Parathyroid adenoma (tissue), 2 donors: ENCODE data around the gene TNS3.

ENCODE experiments used
- H2AFZ ChIP-seq: fragments of 300-600 bp; sonication (generic); one replicate; pipeline ENCODE4 v1.7.0; 2017; ENCODE audit warnings: antibody characterized with exemption, mild to moderate bottlenecking
- H3K27ac ChIP-seq: fragments of 300-600 bp; sonication (generic); one replicate; pipeline ENCODE4 v1.7.0; 2017
- H3K27me3 ChIP-seq: fragments of 300-600 bp; sonication (generic); one replicate; pipeline ENCODE4 v1.7.0; 2017; ENCODE audit warnings: low read length; ENCODE audit not compliant: control insufficient read depth, insufficient read depth
- H3K36me3 ChIP-seq: fragments of 300-600 bp; sonication (generic); one replicate; pipeline ENCODE4 v1.7.0; 2017; ENCODE audit warnings: low read length; ENCODE audit not compliant: control insufficient read depth, insufficient read depth
- H3K4me1 ChIP-seq: fragments of 300-600 bp; sonication (generic); one replicate; pipeline ENCODE4 v1.7.0; 2017; ENCODE audit warnings: control low read depth
- H3K4me2 ChIP-seq: fragments of 300-600 bp; sonication (generic); one replicate; pipeline ENCODE4 v1.7.0; 2017; ENCODE audit warnings: low read length
- H3K4me3 ChIP-seq: fragments of 300-600 bp; sonication (generic); one replicate; pipeline ENCODE4 v1.7.0; 2017; ENCODE audit warnings: low read depth, low read length
- H3K79me2 ChIP-seq: fragments of 300-600 bp; sonication (generic); one replicate; pipeline ENCODE4 v1.7.0; 2017; ENCODE audit warnings: control low read depth
- H3K9ac ChIP-seq: fragments of 300-600 bp; sonication (generic); one replicate; pipeline ENCODE4 v1.7.0; 2017; ENCODE audit warnings: mild to moderate bottlenecking
- H3K9me3 ChIP-seq: fragments of 300-600 bp; sonication (generic); one replicate; pipeline ENCODE4 v1.7.0; 2017; ENCODE audit warnings: low read length; ENCODE audit not compliant: control insufficient read depth
- TF ChIP-seq, protein P1 (sequence below): fragments of 300-600 bp; sonication (generic); IDR thresholded peaks from one replicate; pipeline ENCODE4 v1.7.0; 2017; ENCODE audit warnings: antibody characterized with exemption, mild to moderate bottlenecking
- donor health status: primary hyperparathyroidism.

TNS3 gene

DNA sequence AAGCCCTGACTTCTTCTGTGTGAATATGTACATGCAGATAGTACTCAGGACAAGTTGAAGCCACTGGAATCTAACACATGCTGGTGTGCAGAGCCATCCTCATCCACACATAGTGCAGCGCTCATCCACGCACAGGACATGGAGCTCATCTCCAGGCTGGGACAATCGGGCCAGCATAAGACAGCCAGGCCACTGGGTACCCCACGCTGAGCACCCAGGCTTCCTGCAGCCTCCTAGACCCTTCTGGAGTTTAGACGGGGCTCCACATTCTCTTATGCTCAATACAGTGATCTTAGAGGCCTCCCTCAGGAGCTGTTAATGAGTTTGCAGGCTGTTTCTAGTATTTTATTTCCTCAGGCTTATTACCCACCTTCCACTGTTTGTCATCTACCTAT is 238.9 kb downstream of the TNS3 start:
- H3K4me3 ChIP-seq: no peak overlapping the region
- no peaks in the 10 kb centered on the region for H3K9me3 ChIP-seq
- H3K9ac ChIP-seq: no peak overlapping the region
- H3K4me1 ChIP-seq: peaks cover 4% of the 10 kb centered on the region
- TF ChIP-seq, protein P1, sequence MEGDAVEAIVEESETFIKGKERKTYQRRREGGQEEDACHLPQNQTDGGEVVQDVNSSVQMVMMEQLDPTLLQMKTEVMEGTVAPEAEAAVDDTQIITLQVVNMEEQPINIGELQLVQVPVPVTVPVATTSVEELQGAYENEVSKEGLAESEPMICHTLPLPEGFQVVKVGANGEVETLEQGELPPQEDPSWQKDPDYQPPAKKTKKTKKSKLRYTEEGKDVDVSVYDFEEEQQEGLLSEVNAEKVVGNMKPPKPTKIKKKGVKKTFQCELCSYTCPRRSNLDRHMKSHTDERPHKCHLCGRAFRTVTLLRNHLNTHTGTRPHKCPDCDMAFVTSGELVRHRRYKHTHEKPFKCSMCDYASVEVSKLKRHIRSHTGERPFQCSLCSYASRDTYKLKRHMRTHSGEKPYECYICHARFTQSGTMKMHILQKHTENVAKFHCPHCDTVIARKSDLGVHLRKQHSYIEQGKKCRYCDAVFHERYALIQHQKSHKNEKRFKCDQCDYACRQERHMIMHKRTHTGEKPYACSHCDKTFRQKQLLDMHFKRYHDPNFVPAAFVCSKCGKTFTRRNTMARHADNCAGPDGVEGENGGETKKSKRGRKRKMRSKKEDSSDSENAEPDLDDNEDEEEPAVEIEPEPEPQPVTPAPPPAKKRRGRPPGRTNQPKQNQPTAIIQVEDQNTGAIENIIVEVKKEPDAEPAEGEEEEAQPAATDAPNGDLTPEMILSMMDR: no peak
- no peaks in the 10 kb centered on the region for H3K36me3 ChIP-seq
- no peak overlapping the region for H2AFZ ChIP-seq
- no peaks in the 10 kb centered on the region for H3K79me2 ChIP-seq
- H3K27me3 ChIP-seq: no peaks in the 10 kb centered on the region
- H3K4me2 ChIP-seq: no peak overlapping the region
- no peak overlapping the region for H3K27ac ChIP-seq

DNA sequence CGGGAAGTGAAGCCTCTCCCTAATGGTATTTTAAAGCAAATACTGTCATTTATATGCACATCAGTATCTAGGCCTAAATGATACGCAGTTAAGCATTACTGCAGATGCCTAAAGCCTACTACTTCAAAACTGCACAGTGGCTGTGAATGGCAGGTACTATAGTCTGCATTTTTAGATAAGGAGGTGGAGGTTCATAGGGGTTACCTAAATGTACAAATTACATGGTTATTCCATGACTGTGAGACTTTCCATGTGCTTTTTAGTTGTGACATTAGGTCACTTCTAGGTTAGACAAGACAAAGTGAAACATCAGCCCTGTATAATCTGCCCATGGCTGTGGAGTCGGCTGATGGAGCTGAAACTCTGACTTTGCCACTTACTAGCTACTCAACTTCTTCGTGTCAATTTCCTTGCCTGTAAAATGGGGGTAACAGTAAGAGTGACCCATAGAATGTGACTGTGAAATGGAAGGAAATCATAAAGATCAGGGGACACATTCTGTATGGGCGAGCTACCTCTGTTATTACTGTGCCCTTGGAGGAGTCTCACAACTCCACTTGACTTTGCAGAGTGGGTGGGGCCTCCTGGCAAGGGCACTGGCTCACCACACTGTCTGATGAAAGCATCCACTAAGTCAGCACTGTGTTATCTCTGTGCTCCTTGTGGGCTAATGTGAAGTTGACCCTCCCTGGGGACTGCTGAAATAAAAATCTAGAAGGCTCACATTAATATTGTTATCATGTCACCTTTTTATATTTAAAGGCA is 239.4 kb downstream of the TNS3 start:
- Histone ChIP-seq H2AFZ (no peak overlapping the region), H3K79me2 (no peaks in the 10 kb centered on the region), H3K4me2 (no peak overlapping the region), H3K9me3 (no peaks in the 10 kb centered on the region), H3K4me1 (peaks cover 6% of the 10 kb centered on the region), H3K9ac (no peak overlapping the region), H3K27ac (no peak overlapping the region), H3K27me3 (no peaks in the 10 kb centered on the region), H3K36me3 (no peaks in the 10 kb centered on the region), H3K4me3 (no peak overlapping the region)
- TF ChIP-seq, protein P1: no peak

DNA sequence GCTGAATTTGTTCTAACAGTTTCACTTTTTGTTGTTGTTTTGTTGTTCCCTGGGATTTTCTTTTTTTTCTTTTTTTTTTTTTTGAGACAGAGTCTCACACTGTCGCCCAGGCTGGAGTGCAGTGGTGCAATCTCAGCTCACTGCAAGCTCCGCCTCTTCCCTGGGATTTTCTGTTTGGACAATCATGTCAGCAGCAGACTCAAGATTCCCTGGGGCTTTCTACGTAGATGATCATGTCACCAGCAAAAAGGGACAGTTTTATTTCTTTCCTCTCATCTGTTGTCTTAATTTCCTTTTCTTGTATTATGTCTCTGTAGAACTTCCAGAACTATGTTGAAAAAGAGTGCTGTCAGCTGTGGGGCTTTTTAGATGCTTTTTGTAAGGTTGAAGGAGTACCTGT is 241.4 kb downstream of the TNS3 start:
- H3K36me3 ChIP-seq: no peaks in the 10 kb centered on the region
- no peak overlapping the region for H3K27ac ChIP-seq

DNA sequence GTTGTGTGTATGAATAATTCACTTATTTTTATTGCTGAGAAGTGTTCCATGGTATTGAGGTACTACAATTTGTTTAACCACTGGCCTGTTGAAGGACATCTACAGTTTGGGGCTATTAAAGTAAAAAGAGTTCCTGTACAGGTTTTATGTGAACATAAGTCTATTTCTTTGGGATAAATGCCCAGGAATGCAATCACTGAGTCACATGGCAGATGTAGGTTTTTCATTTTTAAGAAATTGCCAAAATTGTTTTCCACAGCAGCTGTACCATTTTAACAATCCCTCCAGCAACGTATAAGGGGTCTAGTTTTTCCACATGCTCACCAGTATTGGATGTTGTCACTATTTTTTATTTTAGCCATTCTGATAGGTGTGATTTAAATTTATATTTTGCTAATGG is 243.9 kb downstream of the TNS3 start:
- Histone ChIP-seq H3K27me3 (no peaks in the 10 kb centered on the region), H3K9ac (no peak overlapping the region), H3K4me3 (no peak overlapping the region), H2AFZ (no peak overlapping the region), H3K4me2 (no peak overlapping the region), H3K79me2 (peaks cover 9% of the 10 kb centered on the region), H3K9me3 (no peaks in the 10 kb centered on the region), H3K36me3 (no peaks in the 10 kb centered on the region), H3K4me1 (peaks cover 20% of the 10 kb centered on the region), H3K27ac (peak overlapping the region; percentile 44)
- TF ChIP-seq, protein P1: no peak

More for the DNA sequence above, 241.4 kb downstream of the TNS3 start:
- Histone ChIP-seq H3K79me2 (peaks cover 1% of the 10 kb centered on the region), H3K4me2 (no peak overlapping the region), H3K9ac (no peak overlapping the region), H3K4me1 (peaks cover 18% of the 10 kb centered on the region), H3K4me3 (no peak overlapping the region), H3K27me3 (no peaks in the 10 kb centered on the region), H3K9me3 (no peaks in the 10 kb centered on the region), H2AFZ (no peak overlapping the region)
- TF ChIP-seq, protein P1: no peak

DNA sequence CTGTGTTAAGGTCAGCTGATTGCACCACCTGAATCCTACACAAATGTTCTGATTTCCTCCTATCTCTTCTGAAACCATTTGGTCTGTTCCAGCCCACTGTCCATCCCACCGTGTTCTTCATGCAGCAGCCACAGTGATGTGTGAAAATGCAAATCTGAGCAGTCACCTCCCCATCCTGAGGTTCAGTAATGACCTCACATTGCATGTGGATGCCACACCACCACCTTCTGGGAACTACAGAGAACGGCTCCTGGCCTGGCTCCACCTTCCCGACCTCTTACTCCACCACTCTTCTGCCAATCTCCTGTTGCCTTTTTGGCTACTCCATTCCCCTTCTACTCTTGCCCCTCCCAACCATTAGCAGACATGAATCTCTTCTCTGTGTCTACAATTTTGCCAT is 244.4 kb downstream of the TNS3 start:
- peaks cover 16% of the 10 kb centered on the region for H3K4me1 ChIP-seq
- peak overlapping the region; percentile 44 for H3K27ac ChIP-seq
- H3K79me2 ChIP-seq: peaks cover 11% of the 10 kb centered on the region

More for the DNA sequence above, 244.4 kb downstream of the TNS3 start:
- TF ChIP-seq, protein P1: peak; percentile 53
- no peaks in the 10 kb centered on the region for H3K9me3 ChIP-seq
- H3K4me3 ChIP-seq: no peak overlapping the region
- no peaks in the 10 kb centered on the region for H3K27me3 ChIP-seq
- H2AFZ ChIP-seq: no peak overlapping the region
- no peaks in the 10 kb centered on the region for H3K36me3 ChIP-seq
- no peak overlapping the region for H3K4me2 ChIP-seq
- no peak overlapping the region for H3K9ac ChIP-seq
